GM21423 (cell line): ENCODE data around the gene TNFRSF9.
"Not testable (repeated sequence)": the region's sequence is repeated elsewhere in the genome, so short reads cannot be mapped to it uniquely, and the experiment has no call there.

Experiments used
- ATAC-seq: cut with Tn5 transposase; IDR thresholded peaks from one replicate; pipeline ENCODE4 v1.9.1; 2021; ENCODE audit warnings: mild to moderate bottlenecking, moderate library complexity; ENCODE audit not compliant: unreplicated experiment

Gene TNFRSF9

DNA sequence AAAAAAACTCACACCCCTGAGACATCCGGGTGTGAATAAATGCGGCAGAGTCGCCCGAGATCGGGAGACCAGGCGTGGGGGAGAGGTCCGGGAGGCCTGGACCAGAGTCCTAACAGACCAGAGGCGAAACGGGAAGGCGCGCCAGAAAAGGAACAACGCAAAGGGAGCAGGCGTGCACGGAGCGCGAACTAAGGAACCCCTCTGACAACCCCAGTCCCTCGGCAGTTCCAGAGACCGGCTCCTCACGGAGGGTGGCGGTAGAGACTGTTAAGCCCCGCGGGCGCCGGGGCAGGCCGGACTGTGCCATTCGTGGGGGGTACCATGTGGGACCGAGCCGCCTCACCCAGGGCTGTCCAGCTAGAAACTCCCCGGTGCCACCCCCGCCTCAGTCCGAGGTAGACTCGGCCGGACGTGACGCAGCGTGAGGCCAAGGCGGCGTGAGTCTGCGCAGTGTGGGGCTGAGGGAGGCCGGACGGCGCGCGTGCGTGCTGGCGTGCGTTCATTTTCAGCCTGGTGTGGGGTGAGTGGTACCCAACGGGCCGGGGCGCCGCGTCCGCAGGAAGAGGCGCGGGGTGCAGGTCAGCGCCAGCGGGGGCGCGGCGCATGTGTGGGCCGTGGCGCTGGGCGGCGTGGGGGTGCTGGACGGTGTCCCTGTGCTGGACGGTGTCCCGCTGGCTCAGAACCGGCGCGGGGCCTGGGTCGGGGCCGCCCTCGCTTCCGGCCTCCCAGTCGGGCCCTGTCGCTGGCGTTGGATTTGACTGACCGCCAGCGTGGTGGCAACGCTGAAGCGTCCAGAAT is 20.8 kb upstream of the TNFRSF9 start, which contains the start of gene PARK7:
TSS of gene PARK7 (plus strand) at position 496 of the 798 bp plus-strand sequence. CDS start 1,075 bp downstream, outside the sequence.
- peak; percentile 96 for ATAC-seq

DNA sequence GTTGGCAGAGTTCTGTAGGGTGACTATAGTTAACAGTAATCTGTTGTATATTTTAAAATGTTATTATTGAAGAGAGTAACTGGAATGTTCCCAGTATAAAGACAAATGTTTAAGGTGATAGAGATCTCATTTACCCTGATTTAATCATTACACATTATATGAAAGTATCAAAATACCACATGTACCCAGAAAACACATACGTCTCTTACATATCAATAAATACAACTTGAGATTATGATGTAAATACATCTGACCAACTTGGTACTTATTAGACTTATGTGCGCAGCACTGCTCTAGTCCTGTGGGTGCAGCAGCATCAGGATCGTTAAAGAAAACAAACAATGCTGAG is 20.2 kb upstream of the TNFRSF9 start:
- no peak for ATAC-seq

DNA sequence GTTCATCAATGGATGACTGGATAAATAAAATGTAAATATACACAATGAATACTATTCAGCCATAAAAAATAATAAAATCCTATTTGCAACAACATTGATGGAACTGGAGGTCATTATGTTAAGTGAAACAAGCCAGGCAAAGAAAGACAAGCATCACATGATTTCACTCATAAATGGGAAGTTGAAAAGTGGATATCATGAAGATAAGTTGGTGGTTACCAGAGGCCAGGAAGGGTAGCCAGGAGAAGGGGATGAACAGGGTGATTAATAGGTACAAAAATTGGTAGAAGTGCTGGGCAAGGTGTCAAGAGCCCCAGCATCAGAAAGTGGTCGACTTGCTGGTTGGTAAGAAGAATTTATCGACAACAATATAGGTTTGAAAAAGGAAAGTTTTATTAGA is 19.5 kb upstream of the TNFRSF9 start:
- ATAC-seq, result no peak

DNA sequence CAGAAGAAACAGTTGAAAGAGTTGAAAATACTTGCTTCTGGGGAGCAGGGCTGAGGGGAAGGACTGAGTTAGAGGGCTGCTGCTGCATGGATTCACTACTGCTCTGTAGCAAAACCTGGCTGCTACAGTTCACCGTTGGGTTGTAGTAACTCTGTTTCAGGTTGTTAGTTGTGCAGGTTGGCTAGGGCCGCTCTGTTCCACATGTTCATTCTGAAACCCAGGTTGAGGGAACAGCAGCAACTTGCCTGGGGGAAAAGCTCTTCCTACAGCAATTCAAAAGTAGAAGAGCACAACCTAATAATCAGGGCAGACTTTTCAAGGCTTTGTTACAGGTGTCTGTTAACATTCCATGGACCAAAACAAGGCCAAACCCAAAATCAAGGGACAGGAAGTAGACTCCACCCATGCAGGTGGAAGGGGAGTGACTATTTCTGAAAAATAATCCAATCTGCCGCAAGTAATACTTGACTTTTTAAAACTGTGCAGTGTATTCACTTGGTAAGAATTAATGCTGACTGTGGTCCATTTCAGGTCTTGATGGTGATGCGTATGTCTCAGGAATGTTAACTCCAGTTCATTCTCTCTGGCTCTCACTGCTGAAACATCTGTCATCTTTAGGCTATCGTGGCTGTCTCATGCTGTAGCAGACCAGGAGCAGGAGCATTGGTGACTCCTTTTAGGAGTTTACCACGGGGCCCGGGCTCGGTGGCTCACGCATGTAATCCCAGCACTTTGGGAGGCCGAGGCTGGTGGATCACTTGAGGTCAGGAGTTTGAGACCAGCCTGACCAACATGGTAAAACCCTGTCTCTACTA is 15.8 kb upstream of the TNFRSF9 start:
- ATAC-seq, result no peak

DNA sequence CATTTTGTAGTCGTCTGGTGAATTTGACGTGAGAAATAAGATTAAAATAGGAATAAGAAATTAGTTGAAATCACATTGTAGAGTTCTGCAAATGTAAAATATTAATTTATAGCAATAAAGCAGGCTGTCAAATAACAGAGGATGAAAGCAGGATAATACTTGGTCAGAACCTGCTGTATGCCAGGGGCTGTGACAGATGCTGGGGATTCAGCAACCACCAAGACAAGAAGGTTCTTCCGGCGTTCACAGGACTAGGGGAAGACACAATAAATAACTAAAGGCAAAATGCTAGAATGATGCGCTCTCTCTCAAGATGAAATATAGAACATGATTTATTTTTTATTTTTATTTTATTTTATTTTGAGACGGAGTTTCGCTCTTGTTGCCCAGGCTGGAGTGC is 14.0 kb upstream of the TNFRSF9 start:
- ATAC-seq, result no peak

DNA sequence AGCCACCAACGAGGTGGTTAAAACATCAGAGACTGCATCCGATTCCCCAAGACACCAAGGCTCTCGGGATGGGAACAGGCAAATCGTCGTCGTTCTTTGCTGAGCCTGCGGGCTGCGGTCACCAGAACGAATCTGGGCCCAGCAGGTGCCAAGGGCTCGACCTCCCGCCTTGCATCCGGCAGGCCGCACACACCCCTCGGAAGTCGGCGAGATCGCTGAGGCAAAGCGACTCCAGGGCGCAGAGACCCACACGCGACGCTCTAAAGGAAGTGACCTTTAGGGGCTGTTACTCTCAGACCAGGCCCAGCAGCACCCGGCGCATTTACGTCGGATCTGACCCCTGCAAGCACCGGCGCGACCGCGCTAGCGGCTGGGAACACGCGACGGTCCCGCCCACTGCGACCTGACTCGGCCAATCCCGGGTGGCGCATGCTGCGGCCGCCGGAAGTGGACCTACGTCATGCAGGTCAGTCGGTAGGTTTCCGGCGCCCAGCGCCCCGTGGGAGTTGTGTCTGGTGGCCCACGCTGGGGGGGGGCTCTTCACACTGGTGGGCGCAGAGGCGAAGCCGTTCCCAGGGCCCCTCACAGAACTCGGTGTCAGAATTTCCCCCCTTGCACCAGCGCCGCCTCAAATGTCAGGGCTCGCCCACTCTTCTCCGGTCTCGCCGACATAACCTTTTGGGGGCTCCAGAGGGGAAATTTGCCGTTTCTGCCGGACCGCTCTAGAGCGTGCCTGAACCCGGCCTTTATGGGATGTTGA is 13.4 kb upstream of the TNFRSF9 start:
- peak; percentile 95 for ATAC-seq

DNA sequence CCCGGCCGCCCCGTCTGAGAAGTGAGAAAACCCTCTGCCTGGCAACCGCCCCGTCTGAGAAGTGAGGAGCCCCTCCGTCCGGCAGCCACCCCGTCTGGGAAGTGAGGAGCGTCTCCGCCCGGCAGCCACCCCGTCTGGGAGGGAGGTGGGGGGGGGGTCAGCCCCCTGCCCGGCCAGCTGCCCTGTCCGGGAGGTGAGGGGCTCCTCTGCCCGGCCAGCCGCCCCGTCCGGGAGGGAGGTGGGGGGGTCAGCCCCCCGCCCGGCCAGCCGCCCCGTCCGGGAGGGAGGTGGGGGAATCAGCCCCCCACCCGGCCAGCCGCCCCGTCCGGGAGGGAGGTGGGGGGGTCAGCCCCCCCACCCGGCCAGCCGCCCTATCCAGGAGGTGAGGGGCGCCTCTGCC is 12.2 kb upstream of the TNFRSF9 start:
- ATAC-seq, result not testable (repeated sequence)

DNA sequence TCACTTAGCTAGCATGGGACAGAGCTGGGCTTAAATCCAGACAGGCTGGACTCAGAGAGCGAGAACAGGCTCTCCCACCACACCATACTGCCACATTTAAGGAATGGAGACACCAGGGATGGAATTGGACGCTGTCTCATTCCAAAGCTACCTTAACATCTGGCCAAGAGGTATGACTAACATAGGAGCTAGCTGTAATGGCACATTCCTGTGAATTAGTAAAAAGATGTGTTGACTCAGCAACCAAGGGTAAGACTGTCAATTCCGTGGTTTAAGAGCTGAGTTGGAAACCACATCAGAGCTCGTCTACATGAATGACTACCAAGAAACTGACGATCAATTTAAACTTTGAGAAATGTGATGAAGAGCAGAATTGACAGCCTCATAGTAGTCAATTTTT is 8.3 kb upstream of the TNFRSF9 start:
- no peak for ATAC-seq

DNA sequence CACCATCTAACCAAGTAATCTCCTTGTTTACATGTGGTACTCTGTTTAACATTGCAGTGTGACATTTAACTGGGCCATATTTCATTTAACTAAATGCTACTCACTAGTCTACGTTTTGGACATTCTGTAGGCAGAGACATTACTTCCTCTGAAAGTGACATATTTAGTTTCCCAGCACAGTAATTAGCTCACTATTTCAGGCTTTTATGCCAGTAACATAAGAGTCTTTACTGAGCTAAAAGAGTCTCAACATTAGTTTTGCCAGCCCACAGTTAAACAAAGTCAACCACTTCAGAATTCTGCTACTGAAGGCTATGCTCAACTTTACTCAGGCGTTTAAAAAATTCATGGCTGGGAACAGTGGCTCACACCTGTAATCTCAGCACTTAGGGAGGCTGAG is 2.6 kb upstream of the TNFRSF9 start:
- ATAC-seq, result no peak

DNA sequence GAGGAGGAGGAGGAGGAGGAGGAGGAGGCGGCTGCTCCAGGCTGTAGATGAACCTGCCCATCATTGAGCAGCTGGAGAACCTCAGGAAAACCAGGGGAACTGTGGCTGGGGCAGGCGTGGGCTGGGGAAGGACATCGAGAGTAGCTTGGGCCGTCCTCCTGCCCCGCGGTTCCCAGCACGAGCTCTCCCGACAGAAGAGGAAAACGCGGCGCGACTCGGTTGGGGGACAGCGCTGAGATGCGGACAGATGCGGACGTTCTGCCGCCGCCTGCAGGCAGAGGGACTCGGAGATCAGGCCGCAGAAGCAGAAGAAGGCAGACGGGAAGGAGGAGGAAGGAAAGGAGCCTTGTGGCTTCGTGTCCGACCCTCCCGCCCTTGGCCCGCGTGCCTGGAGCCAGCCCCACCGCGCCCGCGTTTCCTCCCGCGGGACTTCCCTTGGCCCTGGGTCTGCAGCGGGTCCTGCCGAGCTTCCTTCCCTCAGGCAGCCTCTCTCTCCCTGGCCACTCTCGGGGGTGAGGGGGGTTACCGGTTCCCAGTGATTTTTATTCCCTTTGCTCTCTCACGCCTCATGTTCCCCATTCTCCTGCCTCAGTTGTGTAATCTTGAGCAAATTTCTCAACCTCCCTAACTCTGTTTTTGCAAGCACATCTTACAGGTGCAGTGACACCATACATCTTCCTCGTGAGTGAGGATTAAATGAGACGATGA is 1.7 kb upstream of the TNFRSF9 start:
- ATAC-seq, result no peak

DNA sequence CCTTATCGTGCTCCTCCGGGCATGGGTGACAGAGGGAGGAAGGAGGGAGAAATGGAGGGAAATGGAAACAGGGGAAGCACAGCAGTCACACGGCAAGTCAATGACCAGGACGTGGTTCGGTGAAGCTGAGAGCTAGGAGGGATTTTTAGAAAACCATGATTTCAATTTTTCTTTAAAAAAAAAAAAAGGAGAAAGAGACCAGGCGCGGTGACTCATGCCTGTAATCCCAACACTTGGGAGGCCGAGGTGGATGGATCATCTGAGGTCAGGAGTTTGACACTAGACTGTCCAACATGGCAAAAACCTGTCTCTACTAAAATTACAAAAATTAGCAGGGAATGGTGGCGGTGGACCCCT is 776 bp upstream of the TNFRSF9 start:
- ATAC-seq, result no peak

DNA sequence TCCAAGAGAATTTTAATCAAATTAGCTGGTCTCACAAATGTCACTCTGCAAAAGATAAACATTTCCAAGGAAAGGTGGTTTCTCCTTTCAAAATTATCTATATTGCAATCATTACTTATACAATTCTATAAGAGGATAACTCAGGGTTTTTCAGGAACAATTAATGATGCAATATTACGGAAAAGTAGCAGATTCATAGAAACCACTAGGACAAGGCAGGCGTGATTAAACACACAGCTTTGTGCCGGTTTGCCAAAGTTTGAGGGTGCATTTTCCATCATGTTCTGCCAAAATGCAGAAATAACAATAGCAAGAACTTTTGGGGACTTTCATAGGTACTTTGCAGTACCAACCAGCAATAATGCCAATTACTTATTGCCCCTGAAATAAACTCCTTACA is 605 bp downstream of the TNFRSF9 start:
- no peak for ATAC-seq

DNA sequence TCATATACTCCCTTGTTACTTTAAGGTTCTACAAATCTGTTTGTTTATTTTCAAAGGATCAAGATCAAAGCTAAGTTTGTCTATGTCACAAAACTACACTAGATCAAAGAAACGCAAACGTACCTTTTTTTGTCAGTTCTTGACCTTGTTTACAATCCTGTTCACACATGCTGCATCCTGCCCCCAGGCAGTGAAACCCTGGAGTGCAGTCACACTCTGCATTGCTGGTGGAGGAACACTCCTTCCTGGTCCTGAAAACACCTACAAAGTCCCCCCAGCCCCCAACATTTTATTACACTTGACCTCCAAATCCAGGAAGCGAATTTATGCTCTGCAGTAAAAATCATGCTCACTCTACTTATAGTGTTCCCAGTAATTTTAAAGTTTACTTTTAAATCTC is 2.6 kb downstream of the TNFRSF9 start:
- no peak for ATAC-seq

DNA sequence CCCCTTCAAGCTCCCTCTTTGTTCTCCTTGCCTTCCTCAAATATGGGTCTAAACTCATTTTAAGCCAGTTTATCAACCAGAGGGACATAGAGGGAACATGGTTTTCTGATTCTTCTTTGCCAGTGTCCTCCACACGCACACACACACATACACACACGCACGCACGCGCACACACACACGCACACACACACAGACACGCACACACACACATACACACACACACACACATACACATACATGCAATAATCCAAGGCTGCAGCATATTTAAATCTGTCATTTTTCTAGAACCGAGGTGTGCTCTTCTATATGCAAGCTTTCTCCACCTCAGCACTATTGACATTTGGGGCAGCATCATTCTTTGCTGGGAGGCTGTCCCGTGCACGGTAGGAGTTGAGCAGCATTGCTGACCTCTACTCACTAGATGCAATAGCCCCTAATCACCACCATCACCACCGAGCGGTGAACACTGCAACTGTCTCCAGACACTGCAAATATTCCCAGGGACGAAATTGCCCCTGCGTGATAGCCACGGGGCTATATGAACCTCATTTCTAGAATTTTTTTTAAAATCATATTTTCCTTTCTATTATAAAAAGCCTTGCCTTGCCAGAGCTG is 8.0 kb downstream of the TNFRSF9 start:
- no peak for ATAC-seq

DNA sequence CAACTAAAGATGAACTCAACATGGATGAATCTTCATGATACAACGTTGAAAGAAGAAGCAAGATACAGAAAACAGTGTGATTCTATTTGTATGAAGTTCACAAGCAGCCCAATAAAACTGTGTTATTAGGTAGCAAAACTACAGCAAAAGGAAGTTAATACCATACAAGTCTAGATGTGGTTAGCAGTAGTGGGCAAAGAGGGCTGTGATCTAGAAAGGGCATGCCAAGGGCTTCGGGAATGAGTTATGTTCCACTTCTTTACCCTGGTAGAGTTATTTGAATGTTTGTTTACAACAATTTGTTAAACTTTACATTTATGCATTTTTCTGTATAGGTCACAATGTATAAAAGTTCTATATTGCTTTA is 9.2 kb downstream of the TNFRSF9 start:
- no peak for ATAC-seq

DNA sequence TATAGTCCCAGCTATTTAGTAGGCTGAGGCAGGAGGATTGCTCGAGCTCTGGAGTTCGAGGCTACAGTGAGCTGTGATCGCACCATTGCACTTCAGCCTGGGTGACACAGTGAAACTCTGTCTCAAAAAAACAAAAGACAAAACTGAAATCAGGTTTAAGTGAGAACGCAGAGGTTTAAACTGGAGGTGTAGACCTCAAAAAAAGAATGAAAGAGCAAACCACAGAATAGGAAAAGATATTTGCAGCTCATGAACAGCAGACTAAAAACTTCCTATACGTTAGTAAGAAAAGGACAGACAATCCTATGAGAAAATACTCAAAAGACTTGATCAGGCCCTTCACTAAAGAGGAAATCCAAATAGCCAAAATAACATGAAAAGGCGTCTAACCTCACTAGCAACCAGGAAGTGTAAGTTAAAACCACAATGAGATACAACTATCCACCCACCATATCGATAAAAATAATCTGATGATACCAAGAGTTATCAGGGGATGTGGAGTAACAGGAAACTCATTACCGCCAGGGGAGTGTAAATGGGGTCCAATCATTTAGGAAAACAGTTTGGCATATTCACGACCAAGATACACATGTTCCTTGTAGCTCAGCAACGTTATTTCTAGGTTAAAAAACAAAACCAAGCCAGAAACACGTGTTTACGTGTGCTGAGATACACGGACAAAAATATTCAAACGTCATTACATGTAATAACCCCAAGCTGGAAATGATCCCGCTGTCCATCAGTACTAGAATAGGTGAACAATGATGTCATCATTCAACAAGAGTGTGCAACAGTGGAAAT is 9.8 kb downstream of the TNFRSF9 start:
- no peak for ATAC-seq

DNA sequence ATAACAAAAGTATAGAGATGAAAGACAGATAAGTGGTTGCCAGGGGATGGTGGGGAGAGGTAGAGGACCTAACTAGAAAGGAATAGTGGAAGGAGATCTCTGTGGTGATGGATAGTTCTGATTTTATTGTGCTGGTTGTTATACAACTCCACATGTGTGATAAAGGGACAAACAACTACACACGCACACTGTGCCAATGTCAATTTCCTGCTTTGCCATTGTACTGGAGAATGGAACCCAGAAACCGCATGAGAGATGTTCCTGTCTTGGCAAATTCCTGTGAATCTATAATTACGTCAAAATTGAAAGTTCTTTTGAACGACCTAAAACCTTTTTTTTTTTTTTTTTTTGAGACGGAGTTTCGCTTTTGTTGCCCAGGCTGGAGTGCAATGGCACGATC is 11.0 kb downstream of the TNFRSF9 start:
- ATAC-seq, result no peak

DNA sequence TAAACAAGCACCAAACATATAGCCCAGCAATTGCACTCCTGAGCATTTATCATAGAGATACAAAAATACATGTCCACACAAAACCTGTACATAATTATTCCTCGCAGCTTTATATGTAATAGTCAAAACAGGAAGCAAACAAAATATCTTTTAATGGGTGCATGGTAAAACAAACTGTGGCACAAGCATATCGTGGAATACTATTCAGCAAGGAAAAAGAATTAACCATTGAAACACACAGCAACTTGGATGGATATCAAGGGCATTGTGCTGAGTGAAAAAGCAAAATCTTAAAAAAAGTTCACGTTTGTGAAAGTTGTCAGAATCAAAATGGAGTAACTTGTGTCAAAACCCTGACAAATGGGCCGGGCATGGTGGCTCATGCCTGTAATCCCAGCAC is 12.4 kb downstream of the TNFRSF9 start:
- no peak for ATAC-seq

DNA sequence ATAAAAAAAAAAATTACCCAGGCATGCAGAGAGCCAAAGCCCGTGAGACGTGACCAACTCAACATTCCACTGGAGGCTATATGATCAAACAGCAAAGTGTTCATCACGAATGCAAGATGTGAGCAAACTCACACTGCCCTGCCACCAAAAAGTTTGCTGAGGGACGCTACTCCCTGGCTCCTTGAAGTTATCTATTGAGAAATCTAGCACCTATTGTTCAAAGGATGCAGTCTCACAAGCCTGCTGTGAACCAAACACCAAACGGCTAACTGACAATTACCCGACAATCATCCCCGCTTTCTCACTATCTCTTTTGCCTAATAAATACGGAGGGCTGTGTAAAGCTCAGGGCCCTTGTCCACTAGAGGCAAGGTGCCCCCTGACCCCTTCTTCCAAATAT is 13.6 kb downstream of the TNFRSF9 start:
- ATAC-seq, result not testable (repeated sequence)

DNA sequence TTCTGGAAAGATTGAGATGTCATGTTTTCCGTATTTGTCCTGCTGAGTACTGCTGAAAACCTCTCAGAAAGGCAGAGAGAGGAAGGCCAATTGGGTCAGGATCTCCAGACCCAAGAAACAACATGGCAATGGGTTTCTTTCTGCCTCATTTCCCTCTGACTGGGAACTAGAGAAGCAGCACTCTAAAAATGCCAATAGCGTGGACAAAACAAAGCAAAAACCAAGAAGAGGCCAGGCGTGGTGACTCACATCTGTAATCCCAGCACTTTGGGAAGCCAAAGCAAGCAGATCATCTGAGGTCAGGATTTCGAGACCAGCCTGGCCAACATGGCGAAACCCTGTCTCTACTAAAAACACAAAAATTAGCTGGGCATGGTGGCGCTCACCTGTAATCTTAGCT is 18.3 kb downstream of the TNFRSF9 start:
- no peak for ATAC-seq
